ENCODE data around the gene JMJD7. TPM values are rescaled to one million over a fixed set of nuclear protein-coding genes. Genes with fewer than 3 reads are reported as not detected.

Gene JMJD7
- total RNA-seq, 6 donors from 2014 or later: 14.4 to 41.5 (median 31.2) TPM

GRCh38 chr15:41851755-41852370 is 24.0 kb downstream of the JMJD7 start:
- no peak for TF ChIP-seq EP300 (IDR thresholded peaks at IDR 0.05)
- no peak for TF ChIP-seq POLR2AphosphoS5 (IDR thresholded peaks at IDR 0.05)
- TF ChIP-seq CTCF (IDR thresholded peaks at IDR 0.05): no peak
- TF ChIP-seq POLR2A (IDR thresholded peaks at IDR 0.05): no peak
- Histone ChIP-seq H3K36me3 (peaks cover 0 to 22% (median 15%) of the 10 kb centered on the region in 4 donors), H3K27ac (no peak overlapping the region), H3K27me3 (no peaks in the 10 kb centered on the region), H3K4me1 (peaks cover 5 to 40% (median 20%) of the 10 kb centered on the region in 4 donors), H3K4me3 (no peak overlapping the region), H3K9me3 (no peaks in the 10 kb centered on the region)
- no peak for ATAC-seq (ENCODE audit: low FRiP score in 2 of 2)
- peak in 1 of 2 donors; percentile 54 for DNase-seq
- WGBS, 2 donors: 75 to 93% methylated on average over 2 to 6 of the region's 8 CpGs

- Histone ChIP-seq H3K4me1 (peaks cover 5 to 40% (median 20%) of the 10 kb centered on the region in 4 donors), H3K4me3 (no peak overlapping the region), H3K27me3 (no peaks in the 10 kb centered on the region), H3K9me3 (no peaks in the 10 kb centered on the region), H3K27ac (no peak overlapping the region), H3K36me3 (peaks cover 0 to 11% (median 5%) of the 10 kb centered on the region in 4 donors)
- 71 to 92% methylated on average over 2 to 17 of the region's 17 CpGs for WGBS, 2 donors
- no peak for TF ChIP-seq CTCF (IDR thresholded peaks at IDR 0.05)
- TF ChIP-seq POLR2AphosphoS5 (IDR thresholded peaks at IDR 0.05): no peak
- no peak for TF ChIP-seq EP300 (IDR thresholded peaks at IDR 0.05)
- no peak for TF ChIP-seq POLR2A (IDR thresholded peaks at IDR 0.05)
- DNase-seq (peak; percentile 36 to 77), ATAC-seq (ENCODE audit: low FRiP score in 2 of 2) (no peak)
Measured at GRCh38 chr15:41852736-41853590, 25.1 kb downstream of the JMJD7 start.

DNA sequence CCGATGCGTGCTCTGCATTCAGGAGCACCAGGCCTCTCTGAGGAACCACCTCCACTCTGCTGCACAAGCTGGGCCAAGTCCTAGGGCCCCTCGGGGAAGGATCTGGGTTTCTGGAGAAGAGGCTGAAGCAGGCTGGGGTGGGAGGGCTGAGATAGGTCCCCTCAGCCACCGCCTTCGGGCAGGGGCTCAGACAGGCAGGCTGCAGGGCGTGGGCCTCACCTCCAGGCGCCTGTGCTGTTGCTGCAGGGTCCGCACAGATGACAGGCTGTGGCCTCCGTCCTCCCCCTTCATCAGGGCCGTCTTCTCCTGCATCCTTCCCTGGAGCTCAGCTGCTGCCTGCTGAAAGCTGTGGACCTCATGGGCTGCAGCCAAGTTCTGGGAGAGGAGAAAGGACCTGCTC is 25.9 kb downstream of the JMJD7 start:
- H3K4me1 ChIP-seq: peaks cover 5 to 40% (median 20%) of the 10 kb centered on the region in 4 donors
- no peaks in the 10 kb centered on the region for H3K27me3 ChIP-seq
- no peaks in the 10 kb centered on the region for H3K9me3 ChIP-seq
- no peak for TF ChIP-seq EP300 (IDR thresholded peaks at IDR 0.05)
- TF ChIP-seq CTCF (IDR thresholded peaks at IDR 0.05): no peak
- TF ChIP-seq POLR2AphosphoS5 (IDR thresholded peaks at IDR 0.05): no peak
- no peak for TF ChIP-seq POLR2A (IDR thresholded peaks at IDR 0.05)
- H3K27ac ChIP-seq: no peak overlapping the region
- no peak overlapping the region for H3K4me3 ChIP-seq
- DNase-seq (peak in 1 of 2 donors; percentile 55), ATAC-seq (ENCODE audit: low FRiP score in 2 of 2) (no peak)
- WGBS, 2 donors: 80 to 87% methylated on average over 1 to 10 of the region's 10 CpGs
- H3K36me3 ChIP-seq: peaks cover 0 to 3% (median 0%) of the 10 kb centered on the region in 4 donors

DNA sequence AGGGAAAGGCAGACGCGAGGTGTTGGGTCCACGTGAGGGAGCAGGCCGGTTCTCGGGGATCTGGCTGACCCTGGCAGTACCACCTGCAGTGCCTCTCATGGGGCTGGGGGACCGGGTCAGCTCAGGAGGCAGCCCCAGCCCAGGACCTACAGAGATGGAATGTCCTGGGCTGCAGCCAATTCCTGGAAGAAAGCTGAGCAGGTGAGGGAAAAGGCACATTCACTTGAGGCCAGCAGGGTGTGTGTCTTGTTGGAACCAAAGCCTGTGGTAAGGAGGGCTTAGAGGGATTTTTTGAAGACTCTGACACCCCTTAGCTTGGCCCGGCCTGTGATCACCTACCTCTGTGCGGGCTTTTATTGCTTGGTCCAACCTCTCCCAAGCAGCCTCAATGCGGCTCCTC is 26.6 kb downstream of the JMJD7 start:
- WGBS, 2 donors: 86 to 92% methylated on average over 5 to 9 of the region's 9 CpGs
- Histone ChIP-seq H3K4me3 (no peak overlapping the region), H3K27ac (no peak overlapping the region), H3K36me3 (no peaks in the 10 kb centered on the region), H3K9me3 (no peaks in the 10 kb centered on the region), H3K27me3 (no peaks in the 10 kb centered on the region), H3K4me1 (peaks cover 5 to 40% (median 19%) of the 10 kb centered on the region in 4 donors)
- DNase-seq (peak in 1 of 2 donors; percentile 38), ATAC-seq (ENCODE audit: low FRiP score in 2 of 2) (no peak)
- no peak for TF ChIP-seq CTCF (IDR thresholded peaks at IDR 0.05)
- no peak for TF ChIP-seq EP300 (IDR thresholded peaks at IDR 0.05)
- no peak for TF ChIP-seq POLR2AphosphoS5 (IDR thresholded peaks at IDR 0.05)
- TF ChIP-seq POLR2A (IDR thresholded peaks at IDR 0.05): no peak
